Esophagus squamous epithelium (tissue), 5 donors: ENCODE measurements around the gene PNPO. TPM values are rescaled to one million over a fixed set of nuclear protein-coding genes. Genes with fewer than 3 reads are reported as not detected.

Experiments used
- DNase-seq: peaks from one replicate; lab custom pipeline; 2025; lab: John Stamatoyannopoulos, UW
- H3K27ac ChIP-seq, 4 donors: fragments of 200-600 bp; sonication (generic); one replicate each; pipeline ENCODE4 v1.5.1; 2016 to 2019; ENCODE audit warnings: mild to moderate bottlenecking in 1 of 4
- H3K27me3 ChIP-seq, 4 donors: fragments of 200-600 bp; sonication (generic); 1 replicate in 3 of 4; 2 replicates in 1 of 4; pipeline versions ENCODE4 v1.5.1 to v1.6.0; 2017 to 2021; ENCODE audit warnings: antibody characterized with exemption in 1 of 4
- H3K36me3 ChIP-seq, 3 donors: fragments of 200-600 bp; sonication (generic); one replicate each; pipeline ENCODE4 v1.5.1; 2016 to 2019
- H3K4me1 ChIP-seq, 3 donors: fragments of 200-600 bp; sonication (generic); one replicate each; pipeline ENCODE4 v1.5.1; 2017 to 2019
- H3K4me3 ChIP-seq, 4 donors: fragments of 200-600 bp; sonication (generic); 1 replicate in 3 of 4; 2 replicates in 1 of 4; pipeline ENCODE4 v1.5.1; 2016 to 2019; ENCODE audit warnings: mild to moderate bottlenecking in 2 of 4, moderate library complexity in 1 of 4
- H3K9me3 ChIP-seq, 3 donors: fragments of 200-600 bp; sonication (generic); one replicate each; pipeline ENCODE4 v1.5.1; 2016 to 2019
- CTCF ChIP-seq, 6 experiments: fragments of 450-650 bp in 4 of 6; fragments of 200-600 bp in 2 of 6; sonication (generic) in 2 of 6; IDR thresholded peaks; one replicate each; pipeline ENCODE4 v1.5.1; 2016 to 2019; ENCODE audit warnings: antibody characterized with exemption in 6 of 6, mild to moderate bottlenecking in 4 of 6, moderate library complexity in 4 of 6
- POLR2A ChIP-seq, 4 donors: fragments of 450-650 bp; IDR thresholded peaks; one replicate each; pipeline ENCODE4 v1.6.1; 2017; ENCODE audit warnings: antibody characterized with exemption in 4 of 4, mild to moderate bottlenecking in 4 of 4, moderate library complexity in 3 of 4
- WGBS, 2 donors: methylation state at CpG; one replicate each; pipeline ENCODE4 v1.1.5; 2018; 5-methylcytosine and 5-hydroxymethylcytosine counted together
- intact Hi-C: fragments of 100-400 bp; cut with DNase I; formaldehyde crosslinking; loops from one replicate; pipeline ENCODE4 v1.15.0; 2022
- total RNA-seq, 4 donors: library from RNA; depleted of rRNA; stranded (reverse); fragments of >200 nt; gene quantifications; one replicate each; pipeline ENCODE4 v1.1.0, GENCODE V29; 2016
- donor health status: DM: yes; HTN: yes; CAD: no.

The PNPO gene
- total RNA-seq, 4 donors from 2014 or later: 25.6 to 38.6 (median 34.2) TPM

GRCh38 chr17:47953909-47954308 is 12.5 kb downstream of the PNPO start:
- H3K9me3 ChIP-seq: no peaks in the 10 kb centered on the region
- peaks cover 23 to 95% (median 30%) of the 10 kb centered on the region in 3 donors for H3K4me1 ChIP-seq
- intact Hi-C loops: loop anchor here (10.0 kb wide), 1 partner anchor 61 kb away; no protein-coding TSS in a partner anchor
- H3K36me3 ChIP-seq: peaks cover 0 to 45% (median 0%) of the 10 kb centered on the region in 3 donors
- no peak for DNase-seq
- no peaks in the 10 kb centered on the region for H3K27me3 ChIP-seq
- no peak overlapping the region for H3K4me3 ChIP-seq
- H3K27ac ChIP-seq: no peak overlapping the region
- TF ChIP-seq POLR2A (IDR thresholded peaks at IDR 0.05) (no peak), CTCF (IDR thresholded peaks at IDR 0.05) (peak in 1 of 6 experiments; percentile 26)

- no peaks in the 10 kb centered on the region for H3K9me3 ChIP-seq
- no peak for DNase-seq
- H3K4me1 ChIP-seq: peaks cover 13 to 94% (median 18%) of the 10 kb centered on the region in 3 donors
- peak overlapping the region in 3 of 4 donors; percentile 68 to 84 (median 76) for H3K27ac ChIP-seq
- H3K36me3 ChIP-seq: peaks cover 0 to 39% (median 0%) of the 10 kb centered on the region in 3 donors
- H3K4me3 ChIP-seq: peak overlapping the region in 3 of 4 donors; percentile 39 to 54 (median 47)
- TF ChIP-seq POLR2A (IDR thresholded peaks at IDR 0.05) (no peak), CTCF (IDR thresholded peaks at IDR 0.05) (no peak)
- H3K27me3 ChIP-seq: no peaks in the 10 kb centered on the region
- intact Hi-C loops: loop anchor here (10.0 kb wide), 1 partner anchor 59 kb away; no protein-coding TSS in a partner anchor
- 73 to 76% methylated on average over 6 of the region's 7 CpGs for WGBS, 2 donors
Observed at GRCh38 chr17:47955497-47956461, 14.4 kb downstream of the PNPO start.

- no peak for DNase-seq
- peaks cover 13 to 86% (median 18%) of the 10 kb centered on the region in 3 donors for H3K4me1 ChIP-seq
- 54 to 75% methylated on average over 1 to 4 of the region's 4 CpGs for WGBS, 2 donors
- H3K27me3 ChIP-seq: no peaks in the 10 kb centered on the region
- intact Hi-C loops: loop anchor here (10.0 kb wide), 1 partner anchor 58 kb away; no protein-coding TSS in a partner anchor
- peak overlapping the region; percentile 26 to 54 (median 43) for H3K4me3 ChIP-seq
- H3K9me3 ChIP-seq: no peaks in the 10 kb centered on the region
- no peak for TF ChIP-seq POLR2A (IDR thresholded peaks at IDR 0.05)
- no peak for TF ChIP-seq CTCF (IDR thresholded peaks at IDR 0.05)
- peak overlapping the region; percentile 60 to 84 (median 74) for H3K27ac ChIP-seq
- H3K36me3 ChIP-seq: peaks cover 0 to 27% (median 0%) of the 10 kb centered on the region in 3 donors
Observed at GRCh38 chr17:47956791-47957590, 15.6 kb downstream of the PNPO start.

- Histone ChIP-seq H3K4me3 (peak within 1 kb of the TSS; percentile 26 to 54 (median 43)), H3K4me1 (peaks cover 13 to 78% (median 16%) of the 10 kb centered on the region in 3 donors), H3K27ac (peak within 1 kb of the TSS; percentile 60 to 84 (median 74)), H3K36me3 (peaks cover 0 to 18% (median 0%) of the 10 kb centered on the region in 3 donors), H3K9me3 (no peaks in the 10 kb centered on the region), H3K27me3 (no peaks in the 10 kb centered on the region)
- no peak for DNase-seq
- intact Hi-C loops: loop anchor here (10.0 kb wide), 1 partner anchor 57 kb away; no protein-coding TSS in a partner anchor
- peak in 1 of 4 donors; percentile 35 for TF ChIP-seq POLR2A (IDR thresholded peaks at IDR 0.05)
- TF ChIP-seq CTCF (IDR thresholded peaks at IDR 0.05): no peak
- 22 to 38% methylated on average over 8 of the region's 16 CpGs for WGBS, 2 donors
Observed at GRCh38 chr17:47957591-47958490, 16.5 kb downstream of the PNPO start, which contains the start of gene PRR15L. Gene PRR15L (minus strand): TSS chr17:47957883. CDS start chr17:47953234, 4,649 bp downstream.
